ENCODE measurements around the gene TPH2.

TPH2 gene

GRCh38 chr12:72037006-72037795 is 98.6 kb downstream of the TPH2 start:
- peaks cover 0 to 3% (median 0%) of the 10 kb centered on the region in 5 experiments for H3K27me3 ChIP-seq (replicated peaks in 2 of 5; ENCODE audit: control insufficient read depth in 4 of 5, insufficient read depth in 5 of 5, low read length in 4 of 5)
- ChIA-PET CTCF (interaction anchor here (0.6 kb wide), 1 partner anchor 1151 kb away, joined by 3 read pairs; no protein-coding TSS in a partner anchor), POLR2A (interaction anchor here (0.7 kb wide), 1 partner anchor 1923 kb away, joined by 3 read pairs; no protein-coding TSS in a partner anchor)
- WGBS (ENCODE audit: insufficient coverage), result 96% methylated on average over 3 of the region's 5 CpGs
- no peak overlapping the region for H3K4me3 ChIP-seq (ENCODE audit: control insufficient read depth in 1 of 7, extremely low read depth in 1 of 7, insufficient read depth in 4 of 7, low read depth in 2 of 7, low read length in 6 of 7)
- no peaks in the 10 kb centered on the region for H3K36me3 ChIP-seq (ENCODE audit: control insufficient read depth in 4 of 4, insufficient read depth in 4 of 4, low read length in 3 of 4)
- H3K9me3 ChIP-seq (ENCODE audit: control extremely low read depth in 1 of 5, control insufficient read depth in 4 of 5, insufficient read depth in 2 of 5, low read depth in 1 of 5, low read length in 4 of 5), result peaks cover 0 to 9% (median 0%) of the 10 kb centered on the region in 5 experiments
- DNase-seq, result no peak
- H3K4me1 ChIP-seq (ENCODE audit: control extremely low read depth in 1 of 4, control insufficient read depth in 4 of 4, insufficient read depth in 4 of 4, low read length in 3 of 4), result no peaks in the 10 kb centered on the region
- H3K27ac ChIP-seq (ENCODE audit: insufficient read depth in 1 of 2, low read depth in 1 of 2, low read length in 2 of 2, poor library complexity in 1 of 2, severe bottlenecking in 2 of 2), result no peak overlapping the region

DNA sequence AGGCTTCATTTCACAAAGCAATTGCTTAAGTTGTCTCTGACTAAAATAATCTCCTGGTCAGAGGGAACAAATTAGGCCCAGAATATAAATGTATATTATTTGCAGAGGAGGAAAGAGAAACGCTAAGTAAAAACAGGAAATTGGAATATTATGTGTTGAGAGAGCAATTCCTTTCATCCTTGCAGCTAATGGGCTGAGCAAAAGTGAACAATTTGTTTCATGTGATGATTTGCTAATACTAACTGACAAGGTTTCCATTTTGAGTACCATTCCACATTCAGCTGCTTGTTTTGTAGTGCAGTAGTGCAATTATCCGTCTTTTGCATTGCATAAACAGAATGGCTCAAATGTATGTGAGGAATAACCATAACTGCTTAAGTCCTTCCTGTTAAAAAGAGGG is 103.2 kb downstream of the TPH2 start:
- Histone ChIP-seq H3K36me3 (ENCODE audit: control insufficient read depth in 4 of 4, insufficient read depth in 4 of 4, low read length in 3 of 4) (no peaks in the 10 kb centered on the region), H3K4me1 (ENCODE audit: control extremely low read depth in 1 of 4, control insufficient read depth in 4 of 4, insufficient read depth in 4 of 4, low read length in 3 of 4) (no peaks in the 10 kb centered on the region), H3K27me3 (replicated peaks in 2 of 5; ENCODE audit: control insufficient read depth in 4 of 5, insufficient read depth in 5 of 5, low read length in 4 of 5) (peaks cover 0 to 4% (median 0%) of the 10 kb centered on the region in 5 experiments), H3K27ac (ENCODE audit: insufficient read depth in 1 of 2, low read depth in 1 of 2, low read length in 2 of 2, poor library complexity in 1 of 2, severe bottlenecking in 2 of 2) (no peak overlapping the region), H3K9me3 (ENCODE audit: control extremely low read depth in 1 of 5, control insufficient read depth in 4 of 5, insufficient read depth in 2 of 5, low read depth in 1 of 5, low read length in 4 of 5) (peaks cover 0 to 9% (median 0%) of the 10 kb centered on the region in 5 experiments), H3K4me3 (ENCODE audit: control insufficient read depth in 1 of 7, extremely low read depth in 1 of 7, insufficient read depth in 4 of 7, low read depth in 2 of 7, low read length in 6 of 7) (no peak overlapping the region)
- no peak for DNase-seq
- 63% methylated on average over 2 of the region's 2 CpGs for WGBS (ENCODE audit: insufficient coverage)
- ChIA-PET POLR2A (no interaction called here), CTCF (no interaction called here)

- H3K4me1 ChIP-seq (ENCODE audit: control extremely low read depth in 1 of 4, control insufficient read depth in 4 of 4, insufficient read depth in 4 of 4, low read length in 3 of 4), result no peaks in the 10 kb centered on the region
- H3K27ac ChIP-seq (ENCODE audit: insufficient read depth in 1 of 2, low read depth in 1 of 2, low read length in 2 of 2, poor library complexity in 1 of 2, severe bottlenecking in 2 of 2), result no peak overlapping the region
- H3K9me3 ChIP-seq (ENCODE audit: control extremely low read depth in 1 of 5, control insufficient read depth in 4 of 5, insufficient read depth in 2 of 5, low read depth in 1 of 5, low read length in 4 of 5), result no peaks in the 10 kb centered on the region
- ChIA-PET CTCF (no interaction called here), POLR2A (no interaction called here)
- H3K36me3 ChIP-seq (ENCODE audit: control insufficient read depth in 4 of 4, insufficient read depth in 4 of 4, low read length in 3 of 4), result no peaks in the 10 kb centered on the region
- no peak for DNase-seq
- H3K27me3 ChIP-seq (replicated peaks in 2 of 5; ENCODE audit: control insufficient read depth in 4 of 5, insufficient read depth in 5 of 5, low read length in 4 of 5), result peaks cover 0 to 2% (median 0%) of the 10 kb centered on the region in 5 experiments
- H3K4me3 ChIP-seq (ENCODE audit: control insufficient read depth in 1 of 7, extremely low read depth in 1 of 7, insufficient read depth in 4 of 7, low read depth in 2 of 7, low read length in 6 of 7), result no peak overlapping the region
- 95% methylated on average over 2 of the region's 2 CpGs for WGBS (ENCODE audit: insufficient coverage)
Observed at GRCh38 chr12:72053604-72054003, 115.0 kb downstream of the TPH2 start.

DNA sequence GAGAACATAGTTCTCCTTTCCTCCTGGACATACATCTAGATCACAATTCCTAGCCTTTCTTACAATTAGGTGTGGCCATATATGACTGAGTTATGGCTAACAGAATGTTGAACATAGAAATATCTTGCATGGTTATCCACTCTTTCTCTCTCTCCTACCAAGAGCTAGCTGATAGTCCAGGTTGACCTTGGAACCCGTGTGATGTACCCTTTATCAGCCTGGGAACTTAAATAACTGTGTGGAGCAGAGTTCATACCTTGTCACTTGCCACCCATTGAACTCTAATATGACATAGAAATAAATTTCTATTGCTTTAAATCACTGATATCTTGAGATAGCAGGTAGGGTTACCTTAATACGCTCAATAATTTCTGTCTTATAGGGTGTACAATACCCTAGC is 115.9 kb downstream of the TPH2 start:
- CTCF ChIA-PET, result no interaction called here
- H3K4me1 ChIP-seq (ENCODE audit: control extremely low read depth in 1 of 4, control insufficient read depth in 4 of 4, insufficient read depth in 4 of 4, low read length in 3 of 4), result no peaks in the 10 kb centered on the region
- DNase-seq, result no peak

GRCh38 chr12:72057330-72057914 is 118.8 kb downstream of the TPH2 start:
- Histone ChIP-seq H3K4me3 (ENCODE audit: control insufficient read depth in 1 of 7, extremely low read depth in 1 of 7, insufficient read depth in 4 of 7, low read depth in 2 of 7, low read length in 6 of 7) (no peak overlapping the region), H3K27ac (ENCODE audit: insufficient read depth in 1 of 2, low read depth in 1 of 2, low read length in 2 of 2, poor library complexity in 1 of 2, severe bottlenecking in 2 of 2) (no peak overlapping the region), H3K27me3 (replicated peaks in 2 of 5; ENCODE audit: control insufficient read depth in 4 of 5, insufficient read depth in 5 of 5, low read length in 4 of 5) (no peaks in the 10 kb centered on the region), H3K4me1 (ENCODE audit: control extremely low read depth in 1 of 4, control insufficient read depth in 4 of 4, insufficient read depth in 4 of 4, low read length in 3 of 4) (no peaks in the 10 kb centered on the region), H3K9me3 (ENCODE audit: control extremely low read depth in 1 of 5, control insufficient read depth in 4 of 5, insufficient read depth in 2 of 5, low read depth in 1 of 5, low read length in 4 of 5) (no peaks in the 10 kb centered on the region), H3K36me3 (ENCODE audit: control insufficient read depth in 4 of 4, insufficient read depth in 4 of 4, low read length in 3 of 4) (no peaks in the 10 kb centered on the region)
- POLR2A ChIA-PET, result no interaction called here
- no peak for DNase-seq
- CTCF ChIA-PET, result no interaction called here
- 88% methylated on average over 1 of the region's 5 CpGs for WGBS (ENCODE audit: insufficient coverage)

More for the DNA sequence above, 115.9 kb downstream of the TPH2 start:
- no peaks in the 10 kb centered on the region for H3K9me3 ChIP-seq (ENCODE audit: control extremely low read depth in 1 of 5, control insufficient read depth in 4 of 5, insufficient read depth in 2 of 5, low read depth in 1 of 5, low read length in 4 of 5)
- no peak overlapping the region for H3K4me3 ChIP-seq (ENCODE audit: control insufficient read depth in 1 of 7, extremely low read depth in 1 of 7, insufficient read depth in 4 of 7, low read depth in 2 of 7, low read length in 6 of 7)
- WGBS (ENCODE audit: insufficient coverage), result no CpG with 5 or more reads among the region's 2 CpGs
- H3K27ac ChIP-seq (ENCODE audit: insufficient read depth in 1 of 2, low read depth in 1 of 2, low read length in 2 of 2, poor library complexity in 1 of 2, severe bottlenecking in 2 of 2), result no peak overlapping the region
- H3K36me3 ChIP-seq (ENCODE audit: control insufficient read depth in 4 of 4, insufficient read depth in 4 of 4, low read length in 3 of 4), result no peaks in the 10 kb centered on the region
- H3K27me3 ChIP-seq (replicated peaks in 2 of 5; ENCODE audit: control insufficient read depth in 4 of 5, insufficient read depth in 5 of 5, low read length in 4 of 5), result peaks cover 0 to 2% (median 0%) of the 10 kb centered on the region in 5 experiments
- POLR2A ChIA-PET, result no interaction called here

DNA sequence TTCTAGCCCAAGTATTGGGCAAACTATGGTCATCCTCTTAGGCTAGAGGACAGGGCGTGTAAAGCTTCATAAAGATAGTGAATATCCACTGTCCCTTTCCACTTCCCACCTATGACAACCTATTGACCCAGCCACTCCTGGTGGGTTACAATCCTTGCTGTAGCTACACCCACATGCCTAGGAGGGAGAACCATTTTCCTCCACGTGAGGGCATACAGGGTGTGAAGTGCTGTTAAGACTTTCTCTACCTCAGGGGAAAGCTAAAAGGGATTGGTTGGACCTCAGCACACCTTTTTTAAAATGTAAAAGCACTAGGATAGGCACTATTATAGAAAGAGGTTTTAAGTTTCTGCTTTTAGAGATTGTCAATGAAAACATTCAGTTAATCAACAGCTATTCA is 124.4 kb downstream of the TPH2 start:
- CTCF ChIA-PET, result no interaction called here
- no peaks in the 10 kb centered on the region for H3K27me3 ChIP-seq (replicated peaks in 2 of 5; ENCODE audit: control insufficient read depth in 4 of 5, insufficient read depth in 5 of 5, low read length in 4 of 5)
- no peaks in the 10 kb centered on the region for H3K9me3 ChIP-seq (ENCODE audit: control extremely low read depth in 1 of 5, control insufficient read depth in 4 of 5, insufficient read depth in 2 of 5, low read depth in 1 of 5, low read length in 4 of 5)
- H3K4me1 ChIP-seq (ENCODE audit: control extremely low read depth in 1 of 4, control insufficient read depth in 4 of 4, insufficient read depth in 4 of 4, low read length in 3 of 4), result no peaks in the 10 kb centered on the region
- no peaks in the 10 kb centered on the region for H3K36me3 ChIP-seq (ENCODE audit: control insufficient read depth in 4 of 4, insufficient read depth in 4 of 4, low read length in 3 of 4)
- H3K4me3 ChIP-seq (ENCODE audit: control insufficient read depth in 1 of 7, extremely low read depth in 1 of 7, insufficient read depth in 4 of 7, low read depth in 2 of 7, low read length in 6 of 7), result no peak overlapping the region
- DNase-seq, result no peak
- POLR2A ChIA-PET, result no interaction called here
- no peak overlapping the region for H3K27ac ChIP-seq (ENCODE audit: insufficient read depth in 1 of 2, low read depth in 1 of 2, low read length in 2 of 2, poor library complexity in 1 of 2, severe bottlenecking in 2 of 2)
- no CpG with 5 or more reads among the region's 2 CpGs for WGBS (ENCODE audit: insufficient coverage)

DNA sequence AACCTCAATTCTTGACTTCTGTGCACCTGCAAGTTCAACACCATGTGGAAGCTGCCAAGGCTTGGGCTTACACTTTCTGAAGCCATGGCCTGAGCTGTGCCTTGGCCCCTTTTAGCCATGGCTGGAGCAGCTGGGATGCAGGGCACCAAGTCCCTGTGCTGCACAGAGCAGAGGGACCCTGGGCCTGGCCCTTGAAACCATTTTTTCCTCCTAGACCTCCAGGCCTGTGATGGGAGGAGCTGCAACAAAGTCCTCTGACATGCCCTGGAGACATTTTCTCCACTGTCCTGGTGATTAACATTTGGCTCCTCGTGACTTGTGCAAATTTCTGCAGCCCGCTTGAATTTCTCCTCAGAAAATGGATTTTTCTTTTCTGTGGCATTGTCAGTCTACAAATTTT is 132.4 kb downstream of the TPH2 start:
- 100% methylated on average over 2 of the region's 2 CpGs for WGBS (ENCODE audit: insufficient coverage)
- Histone ChIP-seq H3K4me1 (ENCODE audit: control extremely low read depth in 1 of 4, control insufficient read depth in 4 of 4, insufficient read depth in 4 of 4, low read length in 3 of 4) (no peaks in the 10 kb centered on the region), H3K4me3 (ENCODE audit: control insufficient read depth in 1 of 7, extremely low read depth in 1 of 7, insufficient read depth in 4 of 7, low read depth in 2 of 7, low read length in 6 of 7) (no peak overlapping the region), H3K36me3 (ENCODE audit: control insufficient read depth in 4 of 4, insufficient read depth in 4 of 4, low read length in 3 of 4) (no peaks in the 10 kb centered on the region), H3K9me3 (ENCODE audit: control extremely low read depth in 1 of 5, control insufficient read depth in 4 of 5, insufficient read depth in 2 of 5, low read depth in 1 of 5, low read length in 4 of 5) (peaks cover 0 to 3% (median 0%) of the 10 kb centered on the region in 5 experiments), H3K27ac (ENCODE audit: insufficient read depth in 1 of 2, low read depth in 1 of 2, low read length in 2 of 2, poor library complexity in 1 of 2, severe bottlenecking in 2 of 2) (no peak overlapping the region), H3K27me3 (replicated peaks in 2 of 5; ENCODE audit: control insufficient read depth in 4 of 5, insufficient read depth in 5 of 5, low read length in 4 of 5) (no peaks in the 10 kb centered on the region)
- CTCF ChIA-PET, result no interaction called here
- no peak for DNase-seq
- POLR2A ChIA-PET, result no interaction called here
